Astrocyte of the spinal cord (primary cell): ENCODE measurements around the gene HTT.

Experiments
- DNase-seq: peaks from one replicate; pipeline ENCODE4 v3.0.0; 2011; ENCODE audit warnings: low read depth, low spot score
- H3K4me3 ChIP-seq: 2 replicates; pipeline ENCODE4 v1.5.1; 2011; ENCODE audit warnings: low read depth, mild to moderate bottlenecking, low read length, moderate library complexity
- in situ Hi-C: cut with HindIII; loops from 2 replicates; pipeline ENCODE4 v1.10.0; 2017; ENCODE audit warnings: low sequenced_read_pairs
- TF ChIP-seq, protein P1 (sequence below): IDR thresholded peaks from 2 replicates; pipeline ENCODE4 v1.5.1; 2012; ENCODE audit warnings: low read depth, mild to moderate bottlenecking, low read length, inconsistent platforms

The HTT gene

DNA sequence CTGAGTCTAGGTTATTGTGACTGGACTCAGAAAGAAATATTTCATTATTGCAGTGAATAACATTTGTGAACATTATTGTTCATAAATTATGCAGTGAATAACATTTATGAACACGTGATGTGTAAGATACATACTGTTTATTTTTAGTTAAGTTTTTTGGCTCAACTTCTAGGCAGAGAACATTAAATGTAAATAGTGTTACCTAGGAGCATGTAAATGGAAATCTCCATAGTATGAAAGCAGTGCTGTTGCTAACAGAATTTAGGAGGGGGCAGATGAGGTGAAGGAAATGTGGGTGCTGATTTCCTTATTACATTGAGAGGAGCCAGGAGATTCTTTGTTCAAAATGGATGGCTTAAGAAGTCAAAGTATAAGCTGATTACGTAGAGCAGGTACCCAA lies 45.0 kb downstream of the HTT start:
- no peak overlapping the region for H3K4me3 ChIP-seq
- DNase-seq, result no peak
- TF ChIP-seq, protein P1, sequence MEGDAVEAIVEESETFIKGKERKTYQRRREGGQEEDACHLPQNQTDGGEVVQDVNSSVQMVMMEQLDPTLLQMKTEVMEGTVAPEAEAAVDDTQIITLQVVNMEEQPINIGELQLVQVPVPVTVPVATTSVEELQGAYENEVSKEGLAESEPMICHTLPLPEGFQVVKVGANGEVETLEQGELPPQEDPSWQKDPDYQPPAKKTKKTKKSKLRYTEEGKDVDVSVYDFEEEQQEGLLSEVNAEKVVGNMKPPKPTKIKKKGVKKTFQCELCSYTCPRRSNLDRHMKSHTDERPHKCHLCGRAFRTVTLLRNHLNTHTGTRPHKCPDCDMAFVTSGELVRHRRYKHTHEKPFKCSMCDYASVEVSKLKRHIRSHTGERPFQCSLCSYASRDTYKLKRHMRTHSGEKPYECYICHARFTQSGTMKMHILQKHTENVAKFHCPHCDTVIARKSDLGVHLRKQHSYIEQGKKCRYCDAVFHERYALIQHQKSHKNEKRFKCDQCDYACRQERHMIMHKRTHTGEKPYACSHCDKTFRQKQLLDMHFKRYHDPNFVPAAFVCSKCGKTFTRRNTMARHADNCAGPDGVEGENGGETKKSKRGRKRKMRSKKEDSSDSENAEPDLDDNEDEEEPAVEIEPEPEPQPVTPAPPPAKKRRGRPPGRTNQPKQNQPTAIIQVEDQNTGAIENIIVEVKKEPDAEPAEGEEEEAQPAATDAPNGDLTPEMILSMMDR, result no peak
- in situ Hi-C loops, result no loop called here

DNA sequence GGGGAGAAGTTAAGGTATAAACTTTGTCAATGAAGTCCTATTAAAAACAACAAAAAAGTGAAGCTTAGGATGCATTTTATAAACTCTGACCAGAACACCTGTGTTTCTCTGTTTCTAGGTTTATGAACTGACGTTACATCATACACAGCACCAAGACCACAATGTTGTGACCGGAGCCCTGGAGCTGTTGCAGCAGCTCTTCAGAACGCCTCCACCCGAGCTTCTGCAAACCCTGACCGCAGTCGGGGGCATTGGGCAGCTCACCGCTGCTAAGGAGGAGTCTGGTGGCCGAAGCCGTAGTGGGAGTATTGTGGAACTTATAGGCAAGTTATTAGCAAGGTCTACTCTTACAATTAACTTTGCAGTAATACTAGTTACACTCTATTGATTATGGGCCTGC lies 46.6 kb downstream of the HTT start:
- TF ChIP-seq, protein P1, result no peak
- H3K4me3 ChIP-seq, result no peak overlapping the region
- in situ Hi-C loops, result no loop called here
- no peak for DNase-seq

DNA sequence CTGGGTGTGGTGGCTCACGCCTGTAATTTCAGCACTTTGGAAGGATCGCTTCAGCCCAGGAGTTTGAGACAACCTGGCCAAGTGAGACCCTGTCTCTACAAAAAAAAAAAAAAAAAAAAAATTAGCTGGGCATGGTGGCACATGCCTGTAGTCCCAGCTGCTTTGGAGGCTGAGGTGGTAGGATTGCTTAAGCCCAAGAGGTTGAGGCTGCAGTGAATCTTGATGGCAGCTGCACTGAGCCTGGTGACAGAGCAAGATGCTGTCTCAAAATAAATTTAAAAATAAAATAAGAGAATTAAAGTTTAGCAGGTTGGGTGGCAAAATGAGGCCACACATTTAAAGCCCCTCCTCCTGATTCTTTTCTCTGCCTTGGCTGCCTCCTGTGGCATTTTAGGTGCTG lies 47.1 kb downstream of the HTT start:
- TF ChIP-seq, protein P1, result no peak
- in situ Hi-C loops, result no loop called here
- DNase-seq, result no peak

DNA sequence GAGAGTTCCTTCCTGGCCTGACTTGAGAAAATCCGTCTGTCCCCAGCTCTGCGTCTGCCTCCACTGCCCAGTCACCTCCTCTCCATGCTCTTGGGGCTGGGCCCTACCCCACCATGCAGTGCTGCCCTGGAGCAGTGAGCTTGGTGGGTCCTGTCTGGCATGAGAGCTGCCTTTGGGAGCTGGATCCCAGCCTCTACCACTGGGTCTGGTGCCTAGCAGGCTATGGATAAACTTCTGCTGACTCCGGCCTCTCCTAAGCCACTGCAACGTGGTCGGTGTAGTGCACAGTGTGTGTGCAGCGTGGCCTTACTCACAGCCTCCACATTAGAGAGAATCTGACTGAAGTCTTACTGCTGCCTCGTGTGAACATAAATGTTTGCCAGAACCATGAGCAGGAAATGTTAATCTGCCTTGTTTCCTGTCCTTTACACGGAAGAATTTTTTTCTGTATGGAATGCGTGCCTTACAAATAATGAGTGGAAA lies 47.6 kb downstream of the HTT start:
- DNase-seq, result peak; percentile 36
- TF ChIP-seq, protein P1, result no peak
- H3K4me3 ChIP-seq, result no peak overlapping the region
- in situ Hi-C loops, result no loop called here

More for the DNA sequence above, 47.1 kb downstream of the HTT start:
- no peak overlapping the region for H3K4me3 ChIP-seq

DNA sequence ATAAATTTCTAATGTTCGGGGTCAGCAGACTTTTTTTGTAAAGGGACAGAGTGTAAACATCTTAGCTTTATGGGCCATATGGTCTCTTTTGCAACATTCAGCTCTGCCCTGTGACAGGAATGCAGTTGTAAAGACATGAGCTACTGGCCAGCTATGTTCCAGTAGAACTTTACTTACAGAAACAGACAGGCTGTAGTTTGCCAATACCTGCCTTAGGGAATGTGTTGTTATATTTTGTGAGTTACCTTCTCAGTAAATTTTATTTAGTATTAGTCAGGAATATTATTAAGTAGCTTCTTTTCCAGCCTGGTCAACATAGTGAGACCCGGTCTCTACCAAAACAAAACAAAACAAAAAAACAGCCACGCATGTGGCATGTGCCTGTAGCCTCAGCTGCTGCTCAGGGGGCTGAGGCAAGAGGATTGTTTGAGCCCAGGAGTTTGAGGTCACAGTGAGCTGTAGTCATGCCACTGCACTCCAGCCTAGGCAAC lies 48.7 kb downstream of the HTT start:
- H3K4me3 ChIP-seq, result no peak overlapping the region
- DNase-seq, result peak; percentile 37
- TF ChIP-seq, protein P1, result no peak
- in situ Hi-C loops, result no loop called here

DNA sequence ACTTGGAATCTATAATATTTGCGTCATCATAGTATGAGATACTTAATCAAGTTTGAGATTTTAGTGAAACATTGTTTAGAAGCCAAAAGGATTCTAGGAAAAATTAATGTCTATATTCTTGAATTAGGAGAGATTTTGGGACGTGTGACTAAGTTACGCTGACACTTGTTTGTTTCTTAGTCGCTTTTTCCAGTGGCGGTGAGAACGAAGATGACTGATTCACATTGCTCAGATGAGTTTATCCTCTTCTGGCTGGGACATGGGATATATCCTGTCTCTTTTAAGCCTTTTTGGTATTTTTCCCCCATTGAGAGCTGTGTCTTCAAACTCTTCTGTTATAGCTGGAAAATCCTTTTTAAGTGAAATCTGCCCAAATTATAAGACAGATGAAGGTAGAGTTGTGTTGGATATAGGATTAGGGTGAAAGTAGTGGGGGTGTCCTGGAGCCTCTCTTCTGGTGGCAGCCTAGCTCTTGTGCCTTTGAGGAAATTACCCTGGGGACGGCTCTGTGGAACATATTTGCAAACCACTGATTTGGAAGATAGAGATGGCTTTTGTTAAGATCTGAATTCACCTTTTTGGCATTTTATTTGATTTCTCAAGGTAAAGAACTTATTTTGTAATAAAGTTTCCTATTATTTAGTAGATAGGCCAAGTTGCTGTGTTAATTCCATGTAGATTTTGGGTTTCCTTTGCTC lies 49.7 kb downstream of the HTT start:
- TF ChIP-seq, protein P1, result no peak
- H3K4me3 ChIP-seq, result no peak overlapping the region
- in situ Hi-C loops, result no loop called here
- no peak for DNase-seq
